Measurements from ENCODE around the gene ALDH4A1. TPM values are rescaled to one million over a fixed set of nuclear protein-coding genes. Genes with fewer than 3 reads are reported as not detected.
"Not testable (repeated sequence)": the region's sequence is repeated elsewhere in the genome, so short reads cannot be mapped to it uniquely, and the experiment has no call there.

ALDH4A1 gene
- total RNA-seq, 1 experiment from 2014 or later: 5.3 TPM

DNA sequence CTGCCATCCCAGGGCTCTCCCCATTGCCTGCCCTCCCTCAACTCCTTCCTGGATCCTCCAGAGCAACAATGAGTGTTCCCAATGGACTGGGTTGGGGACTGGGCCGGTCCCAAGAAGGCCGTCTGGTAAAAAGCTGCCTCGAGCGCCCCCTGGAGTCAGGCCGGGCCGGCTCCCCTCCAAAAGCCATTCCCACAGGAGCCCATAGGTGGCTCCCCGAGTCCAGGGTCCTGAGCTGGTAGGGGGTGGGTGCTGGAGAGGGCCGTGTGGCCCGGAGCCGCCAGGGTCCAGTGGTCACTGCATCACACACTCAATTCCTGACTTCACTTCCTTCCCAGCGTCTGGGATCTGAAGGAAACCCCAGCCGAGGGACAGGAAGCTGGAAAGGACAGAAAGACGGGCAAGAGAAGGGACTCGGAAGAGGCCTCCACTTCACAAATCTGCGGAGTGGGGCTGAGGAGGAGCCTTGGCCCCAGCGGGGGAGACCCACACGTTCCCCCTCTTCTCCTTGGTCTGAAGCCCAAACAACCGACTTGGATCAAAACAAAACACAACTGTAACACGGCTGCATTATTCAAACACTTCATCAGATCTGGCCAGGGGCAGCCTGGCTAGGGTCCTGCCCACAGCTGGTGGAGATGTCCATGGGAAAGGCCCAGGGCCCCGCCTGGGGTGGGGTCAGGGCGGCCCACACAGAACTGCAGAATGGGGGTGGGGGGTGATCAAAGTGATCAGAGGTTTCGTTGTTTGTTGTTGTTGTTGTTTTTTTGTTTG is 10.9 kb upstream of the ALDH4A1 start:
- Histone ChIP-seq H3K9me3 (no peaks in the 10 kb centered on the region), H3K36me3 (no peaks in the 10 kb centered on the region), H3K4me3 (no peak overlapping the region), H3K27me3 (no peaks in the 10 kb centered on the region)
- peak; percentile 58 for DNase-seq

DNA sequence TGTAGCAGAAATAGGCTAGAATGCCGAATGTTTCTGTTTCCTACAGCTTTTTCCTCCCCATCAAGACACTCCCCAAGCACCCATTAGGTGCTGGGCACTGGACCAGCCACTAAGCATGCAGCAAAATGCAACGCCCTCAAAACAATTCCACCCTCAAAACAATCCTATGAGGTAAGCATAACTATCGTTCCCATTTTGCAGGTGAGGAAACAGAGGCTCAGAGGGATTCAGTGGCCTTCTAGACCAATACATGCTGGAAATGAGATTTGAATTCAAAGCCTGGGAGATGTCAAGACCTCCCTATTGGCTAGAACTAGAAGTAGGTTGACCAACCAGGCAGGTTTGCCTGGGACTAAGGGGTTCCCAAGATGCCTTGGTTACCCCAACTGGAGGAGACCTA is 10.2 kb upstream of the ALDH4A1 start:
- Histone ChIP-seq H3K9me3 (no peaks in the 10 kb centered on the region), H3K27me3 (no peaks in the 10 kb centered on the region), H3K36me3 (no peaks in the 10 kb centered on the region), H3K4me3 (no peak overlapping the region)
- no peak for DNase-seq

DNA sequence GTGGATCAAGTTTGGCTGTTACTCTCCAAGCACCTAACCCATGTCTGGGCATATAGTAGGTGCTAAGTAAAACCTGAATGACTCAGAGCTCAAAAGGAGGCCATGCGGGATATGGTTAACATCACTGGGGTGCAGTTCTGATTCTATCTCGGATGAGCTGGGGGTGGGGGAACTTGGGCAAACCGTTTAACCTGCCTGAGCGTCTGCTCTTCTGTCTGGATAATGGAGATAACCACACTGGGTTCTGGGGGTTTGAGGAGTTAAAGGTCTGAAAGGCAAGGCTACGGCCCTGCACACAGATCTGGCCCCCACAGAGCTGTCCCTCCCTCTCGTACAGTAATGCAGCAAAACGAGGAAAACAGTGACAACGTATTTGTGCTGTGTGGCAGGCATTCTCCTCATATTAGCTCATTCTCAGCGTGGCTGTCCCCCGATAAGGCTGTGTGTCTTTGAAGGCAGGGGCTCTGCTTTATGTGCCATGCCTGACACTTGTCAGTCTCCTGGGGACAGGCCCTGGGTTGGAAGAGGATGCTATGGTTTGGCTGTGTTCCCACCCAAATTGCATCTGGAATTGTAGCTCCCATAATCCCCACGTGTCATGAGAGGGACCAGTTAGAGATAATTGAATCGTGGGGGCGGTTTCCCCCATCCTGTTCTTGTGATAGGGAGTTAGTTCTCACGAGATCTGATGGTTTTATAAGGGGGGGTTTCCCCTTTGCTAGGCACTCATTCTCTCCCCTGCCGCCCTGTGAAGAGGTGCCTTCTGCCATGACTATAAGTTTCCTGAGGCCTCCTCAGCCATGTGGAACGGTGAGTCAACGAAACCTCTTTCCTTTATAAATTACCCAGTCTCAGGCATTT is 6.8 kb upstream of the ALDH4A1 start:
- Histone ChIP-seq H3K9me3 (no peaks in the 10 kb centered on the region), H3K4me3 (no peak overlapping the region), H3K27me3 (no peaks in the 10 kb centered on the region), H3K36me3 (no peaks in the 10 kb centered on the region)
- DNase-seq: no peak

DNA sequence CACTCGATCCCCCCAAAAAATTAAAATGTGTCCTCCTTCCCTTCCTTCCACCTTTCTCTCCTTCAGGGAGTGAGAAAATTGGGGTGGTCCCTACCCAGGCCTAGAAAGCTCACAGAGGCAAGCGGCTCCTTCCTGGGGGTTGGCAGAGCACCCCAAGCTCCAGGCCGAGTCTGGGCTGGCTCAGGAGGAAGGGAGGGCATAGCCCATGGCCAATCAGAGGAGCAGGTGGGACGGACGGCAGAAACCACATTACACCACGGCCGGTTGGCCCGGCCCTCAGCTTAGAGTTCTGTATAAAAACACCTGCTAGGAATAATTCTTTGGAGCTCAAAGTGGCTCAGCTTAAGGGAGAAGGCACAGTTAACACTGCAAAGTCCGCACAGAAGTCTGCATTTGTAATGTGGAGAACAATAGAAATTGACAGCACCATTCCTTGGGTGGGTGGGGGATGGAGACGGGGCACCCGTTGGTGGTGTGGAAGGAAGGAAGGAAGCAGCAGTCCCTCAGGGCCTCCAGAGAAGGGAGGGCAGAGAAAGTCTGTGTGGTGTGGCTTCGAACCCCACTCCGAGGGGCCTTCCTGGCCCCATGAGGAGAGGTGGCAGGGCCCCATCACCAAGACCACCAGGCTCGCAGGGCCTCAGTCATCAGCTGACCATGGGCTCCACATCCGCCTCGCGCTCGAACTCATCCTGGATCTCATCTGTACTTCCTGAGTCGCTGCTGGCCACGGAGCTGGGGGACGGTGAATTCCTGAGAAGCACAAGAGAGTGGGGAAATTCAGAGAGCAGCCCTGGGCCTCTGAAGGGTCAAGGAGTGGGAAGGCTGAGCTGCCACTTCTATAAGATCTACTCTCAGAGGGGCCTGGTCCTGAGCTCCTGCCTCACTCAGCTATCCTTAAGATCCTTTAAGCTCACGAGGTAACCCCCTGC is 5.8 kb upstream of the ALDH4A1 start:
- no peak for DNase-seq
- H3K36me3 ChIP-seq: no peaks in the 10 kb centered on the region

DNA sequence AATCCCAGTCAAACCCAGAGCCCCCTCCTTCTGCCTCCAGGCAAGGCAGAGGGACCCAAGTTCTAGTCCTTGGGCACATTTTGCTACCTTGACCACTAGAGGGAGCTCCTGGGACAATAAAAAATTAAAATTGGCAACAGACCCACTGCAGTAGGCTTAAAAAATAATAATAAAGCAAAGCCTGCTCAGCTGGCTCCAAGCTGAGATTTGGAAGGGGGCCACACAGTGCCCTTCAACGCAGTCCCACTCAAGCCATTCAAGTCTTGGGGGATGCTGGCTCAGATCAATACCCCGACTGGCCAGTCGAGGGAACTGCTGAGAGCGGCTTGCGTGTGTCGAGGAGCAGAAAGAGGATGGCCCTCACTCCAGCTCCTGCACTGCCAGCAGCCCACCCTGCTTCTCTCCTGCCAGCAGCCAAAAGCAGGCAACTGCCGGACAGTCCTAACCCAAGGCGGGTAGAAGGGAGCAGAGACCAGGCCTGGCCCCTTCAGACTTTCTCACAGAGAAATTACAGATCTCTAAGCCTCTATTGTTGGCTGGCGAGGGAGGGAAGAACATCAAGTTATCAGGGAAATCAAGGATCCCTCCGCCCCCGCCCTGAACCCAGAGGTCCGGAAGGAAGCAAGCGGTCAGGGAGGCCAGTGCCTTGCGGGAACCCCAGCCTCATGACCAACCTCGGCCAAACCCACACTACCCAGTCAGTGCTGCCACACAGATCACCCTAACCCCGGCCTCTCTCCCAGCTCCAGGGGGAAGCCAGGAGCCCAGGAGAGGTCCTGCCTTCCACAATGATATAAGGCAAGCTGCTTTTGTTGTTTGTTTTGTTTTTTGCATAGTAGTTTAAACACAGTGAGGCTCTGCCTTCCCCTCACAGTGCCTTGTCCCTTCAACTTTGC is 4.9 kb upstream of the ALDH4A1 start:
- no peak overlapping the region for H3K4me3 ChIP-seq
- H3K9me3 ChIP-seq: no peaks in the 10 kb centered on the region
- peak; percentile 16 for DNase-seq
- no peaks in the 10 kb centered on the region for H3K36me3 ChIP-seq
- H3K27me3 ChIP-seq: no peaks in the 10 kb centered on the region

More for the DNA sequence above, 5.8 kb upstream of the ALDH4A1 start:
- Histone ChIP-seq H3K4me3 (no peak overlapping the region), H3K9me3 (no peaks in the 10 kb centered on the region), H3K27me3 (no peaks in the 10 kb centered on the region)

DNA sequence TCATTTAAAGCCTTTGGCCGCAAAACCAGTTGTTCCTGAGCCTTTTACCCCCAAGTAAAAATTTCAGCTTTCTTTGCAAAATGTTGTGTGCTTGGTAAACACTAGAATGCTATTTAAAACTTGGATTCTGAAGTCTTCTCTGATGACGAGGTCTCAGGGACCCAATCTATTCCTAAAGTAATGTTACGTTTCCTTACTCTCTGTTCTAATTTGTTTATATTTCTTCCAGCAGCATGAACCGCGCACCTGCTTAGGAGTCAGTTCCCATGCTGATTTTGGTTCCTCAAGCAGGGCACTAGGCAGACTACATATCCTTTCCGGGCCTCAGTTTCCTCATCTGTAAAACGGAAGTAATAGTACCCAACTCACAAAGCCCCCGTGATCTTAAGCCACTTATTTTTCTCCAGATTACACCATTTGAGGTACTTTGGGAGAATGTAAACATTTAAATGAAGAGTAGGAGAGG is 969 bp upstream of the ALDH4A1 start:
- no peak for DNase-seq
- H3K36me3 ChIP-seq: no peaks in the 10 kb centered on the region
- no peaks in the 10 kb centered on the region for H3K27me3 ChIP-seq
- H3K9me3 ChIP-seq: no peaks in the 10 kb centered on the region
- peak overlapping the region; percentile 56 for H3K4me3 ChIP-seq

DNA sequence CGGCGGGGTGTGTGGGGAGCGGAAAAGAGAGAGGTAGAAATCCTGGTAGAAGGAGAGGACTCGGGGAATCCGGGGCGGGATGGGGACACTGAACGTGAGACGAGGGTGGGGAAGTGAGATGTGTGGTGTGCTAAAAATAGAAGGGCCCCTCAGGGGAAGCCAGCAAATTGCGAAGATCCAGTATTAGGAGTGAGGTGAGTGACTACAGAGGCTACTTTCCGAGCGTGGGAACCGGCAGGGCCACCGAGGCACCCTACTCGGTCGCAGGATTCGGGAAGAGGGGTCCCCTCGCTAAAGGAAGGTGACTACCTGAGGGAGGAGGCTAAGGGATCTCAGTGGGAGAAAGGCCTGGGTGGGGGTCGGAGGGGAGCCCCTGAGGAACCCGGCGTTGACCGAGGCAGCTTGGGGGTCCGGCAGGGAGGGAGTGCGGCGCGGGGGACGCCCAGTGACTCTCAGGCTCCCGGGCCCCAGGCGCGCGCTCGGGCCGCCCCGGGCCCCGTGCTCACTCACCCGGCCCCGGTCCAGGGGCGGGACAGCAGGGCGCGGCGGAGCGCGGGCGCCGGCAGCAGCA is 318 bp downstream of the ALDH4A1 start:
- Histone ChIP-seq H3K27me3 (no peaks in the 10 kb centered on the region), H3K36me3 (no peaks in the 10 kb centered on the region), H3K4me3 (peak overlapping the region; percentile 56), H3K9me3 (no peaks in the 10 kb centered on the region)
- no peak for DNase-seq

DNA sequence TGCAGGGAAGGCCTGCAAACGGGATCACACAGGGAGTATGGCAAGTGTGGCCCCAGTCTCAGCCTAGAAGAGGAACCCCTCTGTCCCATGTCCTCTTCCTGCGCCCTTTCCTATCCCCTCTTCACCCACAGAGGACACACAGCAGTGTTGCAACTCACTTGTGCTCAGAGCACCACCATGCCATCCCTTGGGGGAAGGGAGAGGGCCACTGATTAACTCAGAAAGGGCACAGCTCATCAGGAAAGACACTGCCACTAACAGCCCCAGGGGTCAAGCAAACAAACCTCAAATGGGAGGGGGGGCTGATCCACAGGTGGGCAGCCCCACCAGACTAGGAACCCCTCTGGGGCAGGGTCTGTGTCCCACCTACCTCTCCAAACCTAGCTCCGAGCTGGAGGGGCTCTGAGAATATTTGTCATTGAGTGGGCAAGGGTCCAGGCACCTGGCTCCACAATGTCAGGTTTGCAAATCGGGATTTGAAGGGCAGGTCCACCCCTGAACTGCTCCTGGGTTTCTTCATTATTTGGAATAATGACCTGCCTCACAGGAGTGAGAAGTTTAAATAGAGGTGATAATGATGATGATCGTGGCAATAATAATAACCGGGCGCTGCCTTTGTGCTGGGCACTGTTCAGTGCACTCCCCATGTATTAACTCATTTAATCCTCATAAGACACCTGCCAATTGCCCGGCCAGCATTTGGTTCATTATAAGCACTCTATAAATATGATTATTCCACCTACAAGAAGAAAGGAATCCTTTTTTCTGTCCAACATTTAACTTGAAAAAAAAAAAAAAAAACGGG is 1.0 kb downstream of the ALDH4A1 start:
- no peak for DNase-seq
- Histone ChIP-seq H3K36me3 (no peaks in the 10 kb centered on the region), H3K27me3 (no peaks in the 10 kb centered on the region), H3K4me3 (peak overlapping the region; percentile 56; the same call in 1 of the 2 replicates), H3K9me3 (no peaks in the 10 kb centered on the region)

DNA sequence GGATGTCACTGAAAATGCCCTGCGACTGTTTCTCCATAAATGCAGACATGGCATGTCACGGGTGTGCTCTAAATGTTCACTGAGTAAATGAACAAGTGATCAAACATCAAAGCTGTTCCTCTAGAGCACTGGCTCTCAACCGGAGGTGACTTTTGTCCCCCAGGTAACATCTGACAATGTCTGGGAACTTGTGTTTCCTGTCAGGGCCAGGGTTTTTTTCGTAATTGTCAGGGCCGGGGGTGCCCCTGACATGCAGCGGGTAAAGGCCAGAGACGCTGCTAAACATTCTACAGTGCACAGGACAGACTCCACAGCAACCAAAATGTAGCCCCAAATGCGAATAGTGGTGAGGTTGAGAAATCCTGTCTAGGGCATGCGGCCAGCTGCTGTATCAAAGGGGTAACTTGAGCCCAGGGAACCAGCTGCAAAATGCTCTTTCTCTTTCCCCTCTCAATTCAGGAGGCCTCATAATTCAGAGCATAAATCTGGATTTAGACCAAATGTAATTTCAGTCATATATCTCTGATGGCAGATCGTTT is 2.0 kb downstream of the ALDH4A1 start:
- Histone ChIP-seq H3K36me3 (no peaks in the 10 kb centered on the region), H3K4me3 (no peak overlapping the region)
- DNase-seq: no peak

DNA sequence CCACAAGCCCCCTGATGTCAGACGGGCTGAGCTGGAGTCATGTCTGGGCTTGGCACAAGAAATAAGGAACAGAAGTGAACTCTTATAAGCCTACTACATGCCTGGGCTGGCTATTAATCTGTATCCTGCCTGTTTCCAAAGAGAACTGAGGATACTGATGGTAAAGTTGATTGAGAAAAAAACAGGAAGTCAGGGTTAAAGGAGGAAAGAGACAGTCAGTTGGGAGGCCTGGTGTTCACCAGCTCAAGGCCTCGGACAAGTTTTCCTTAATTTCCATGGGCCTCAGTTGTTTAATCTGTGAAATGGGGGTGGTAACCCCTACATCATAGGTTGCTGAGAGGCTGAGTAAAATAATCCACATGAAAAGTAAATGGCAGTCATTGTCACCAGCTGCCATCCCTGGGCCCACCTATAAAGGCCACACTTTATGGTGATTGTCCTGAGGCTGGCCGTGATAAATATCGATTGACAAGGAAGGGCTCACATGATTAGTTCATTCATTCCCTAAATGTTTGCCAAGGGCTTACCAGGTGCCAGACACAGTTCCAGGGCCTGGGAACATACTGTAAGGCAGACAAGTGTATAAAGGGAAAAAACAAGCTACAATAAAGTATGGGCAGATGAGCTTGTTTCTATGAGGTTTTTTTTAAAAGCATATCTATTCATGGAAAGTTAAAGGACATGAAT is 2.8 kb downstream of the ALDH4A1 start:
- Histone ChIP-seq H3K9me3 (no peaks in the 10 kb centered on the region), H3K4me3 (no peak overlapping the region), H3K27me3 (no peaks in the 10 kb centered on the region), H3K36me3 (no peaks in the 10 kb centered on the region)
- no peak for DNase-seq

More for the DNA sequence above, 2.0 kb downstream of the ALDH4A1 start:
- Histone ChIP-seq H3K27me3 (no peaks in the 10 kb centered on the region), H3K9me3 (no peaks in the 10 kb centered on the region)

DNA sequence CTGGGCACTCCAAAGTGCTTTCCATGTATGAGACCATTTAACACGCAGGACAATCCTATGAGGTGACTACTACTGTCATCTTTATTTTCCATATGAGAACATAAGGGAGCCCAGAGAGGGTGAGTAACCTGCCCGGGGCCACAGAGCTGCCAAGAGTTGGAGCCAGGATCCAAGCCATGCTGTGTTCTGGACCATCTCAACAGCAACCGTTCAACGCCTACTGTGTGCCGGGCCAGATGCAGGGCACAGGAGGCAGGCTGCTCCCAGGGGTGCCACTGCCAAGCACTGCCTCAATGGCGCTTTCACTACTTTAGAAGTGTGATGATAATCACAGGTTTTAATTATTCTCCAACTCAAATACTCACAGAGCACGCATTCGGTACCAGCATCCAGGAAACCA is 3.8 kb downstream of the ALDH4A1 start:
- Histone ChIP-seq H3K9me3 (no peaks in the 10 kb centered on the region), H3K36me3 (no peaks in the 10 kb centered on the region), H3K27me3 (no peaks in the 10 kb centered on the region), H3K4me3 (no peak overlapping the region)
- DNase-seq: no peak

DNA sequence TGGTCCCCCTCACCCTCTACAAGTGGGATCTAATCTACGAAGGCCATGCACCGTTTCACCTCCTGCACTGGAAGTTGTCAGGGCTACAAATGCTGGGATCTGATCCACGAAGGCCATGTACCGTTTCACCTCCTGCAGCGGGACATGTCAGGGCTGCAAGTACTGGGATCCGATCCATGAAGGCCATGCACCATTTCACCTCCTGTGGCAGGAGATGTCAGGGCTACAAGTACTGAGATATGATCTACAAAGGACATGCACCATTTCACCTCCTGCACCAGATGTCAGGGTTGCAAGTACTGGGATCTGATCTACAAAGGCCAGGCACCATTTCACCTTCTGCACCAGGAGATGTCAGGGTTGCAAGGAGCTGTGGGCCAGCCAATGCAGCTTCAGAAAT is 7.0 kb downstream of the ALDH4A1 start:
- no peaks in the 10 kb centered on the region for H3K9me3 ChIP-seq
- H3K4me3 ChIP-seq: no peak overlapping the region
- H3K27me3 ChIP-seq: no peaks in the 10 kb centered on the region
- no peaks in the 10 kb centered on the region for H3K36me3 ChIP-seq
- no peak for DNase-seq

DNA sequence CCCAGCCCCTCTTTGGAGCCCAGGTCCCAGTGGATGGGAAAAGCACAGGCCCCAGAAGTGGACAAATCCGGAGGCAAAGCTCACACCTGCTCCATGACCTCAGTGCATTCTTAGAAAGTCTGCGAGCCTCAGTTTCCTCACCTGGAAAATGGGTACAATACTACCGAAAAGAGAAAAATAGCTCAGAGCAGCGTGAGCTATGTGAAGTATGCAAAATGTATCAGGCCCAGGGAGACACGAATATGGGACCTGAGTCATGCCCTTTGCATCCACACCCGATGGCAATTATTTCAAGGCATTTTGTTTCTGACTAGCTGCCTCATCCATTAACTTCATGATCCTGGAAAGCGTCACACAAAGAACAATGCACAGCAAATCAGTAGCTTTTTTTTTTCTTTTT is 9.2 kb downstream of the ALDH4A1 start:
- H3K4me3 ChIP-seq: no peak overlapping the region
- no peaks in the 10 kb centered on the region for H3K36me3 ChIP-seq
- DNase-seq: no peak
- no peaks in the 10 kb centered on the region for H3K27me3 ChIP-seq
- no peaks in the 10 kb centered on the region for H3K9me3 ChIP-seq

DNA sequence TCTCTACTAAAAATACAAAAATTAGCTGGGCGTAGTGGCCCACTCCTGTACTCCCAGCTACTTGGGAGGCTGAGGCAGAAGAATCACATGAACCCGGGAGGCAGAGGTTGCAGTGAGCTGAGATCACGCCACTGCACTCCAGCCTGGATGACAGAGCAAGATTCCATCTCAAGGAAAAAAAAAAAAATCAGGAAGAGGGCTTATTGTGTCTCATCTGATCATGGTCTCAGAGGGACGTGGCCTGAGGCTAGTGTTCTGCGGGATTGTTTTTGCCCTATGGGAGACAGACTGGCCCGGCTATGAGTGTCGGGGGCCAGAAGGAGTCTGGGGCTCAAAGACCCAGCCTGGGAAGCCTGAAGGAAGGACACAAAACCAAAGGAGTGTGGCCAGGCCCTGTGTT is 10.5 kb downstream of the ALDH4A1 start:
- not testable (repeated sequence) for H3K36me3 ChIP-seq

More for the DNA sequence above, 10.5 kb downstream of the ALDH4A1 start:
- not testable (repeated sequence) for H3K9me3 ChIP-seq, H3K4me3 ChIP-seq, H3K27me3 ChIP-seq, DNase-seq

All from MG63 (cell line).